ENCODE measurements around the gene NPDC1.

DNA sequence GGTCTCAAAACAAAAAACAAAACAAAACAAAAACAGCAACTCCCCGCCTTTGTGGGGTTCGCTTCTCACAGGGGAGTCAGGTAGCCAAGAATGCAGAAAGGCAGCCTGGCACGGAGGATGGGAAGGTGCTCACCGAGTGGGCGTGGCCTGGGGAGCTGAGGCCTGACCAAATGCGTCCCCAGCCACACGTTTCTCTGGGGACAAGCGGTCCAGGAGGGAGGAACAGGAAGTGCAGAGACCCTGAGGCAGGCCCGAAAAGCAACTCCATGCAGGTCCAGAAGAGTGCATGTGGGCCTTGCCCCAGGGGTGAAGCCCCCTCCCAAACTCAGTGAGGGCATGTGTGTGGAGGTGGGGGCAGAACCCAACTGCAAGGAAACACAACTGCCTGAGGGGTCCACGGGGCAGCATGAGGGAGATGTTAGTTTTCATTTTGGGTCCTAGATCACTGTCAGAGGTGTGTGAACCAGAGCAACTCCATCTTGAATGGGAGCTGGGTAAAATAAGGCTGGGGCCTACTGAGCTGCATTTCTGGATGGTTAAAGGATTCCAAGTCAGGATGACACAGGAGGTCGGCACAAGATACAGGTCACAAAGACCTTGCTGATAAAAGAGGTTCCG, 28.8 kb upstream of the NPDC1 start:
- TF ChIP-seq EZH2 (IDR thresholded peaks at IDR 0.05; ENCODE audit: borderline replicate concordance, insufficient read depth, low read depth, low read length, poor library complexity, severe bottlenecking), result no peak
- TF ChIP-seq, protein P1, sequence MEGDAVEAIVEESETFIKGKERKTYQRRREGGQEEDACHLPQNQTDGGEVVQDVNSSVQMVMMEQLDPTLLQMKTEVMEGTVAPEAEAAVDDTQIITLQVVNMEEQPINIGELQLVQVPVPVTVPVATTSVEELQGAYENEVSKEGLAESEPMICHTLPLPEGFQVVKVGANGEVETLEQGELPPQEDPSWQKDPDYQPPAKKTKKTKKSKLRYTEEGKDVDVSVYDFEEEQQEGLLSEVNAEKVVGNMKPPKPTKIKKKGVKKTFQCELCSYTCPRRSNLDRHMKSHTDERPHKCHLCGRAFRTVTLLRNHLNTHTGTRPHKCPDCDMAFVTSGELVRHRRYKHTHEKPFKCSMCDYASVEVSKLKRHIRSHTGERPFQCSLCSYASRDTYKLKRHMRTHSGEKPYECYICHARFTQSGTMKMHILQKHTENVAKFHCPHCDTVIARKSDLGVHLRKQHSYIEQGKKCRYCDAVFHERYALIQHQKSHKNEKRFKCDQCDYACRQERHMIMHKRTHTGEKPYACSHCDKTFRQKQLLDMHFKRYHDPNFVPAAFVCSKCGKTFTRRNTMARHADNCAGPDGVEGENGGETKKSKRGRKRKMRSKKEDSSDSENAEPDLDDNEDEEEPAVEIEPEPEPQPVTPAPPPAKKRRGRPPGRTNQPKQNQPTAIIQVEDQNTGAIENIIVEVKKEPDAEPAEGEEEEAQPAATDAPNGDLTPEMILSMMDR (IDR thresholded peaks at IDR 0.05), result no peak

Measured in B cell (primary cell).